GM21737 (cell line): Measurements from ENCODE around the gene NDRG3.

Source experiments
- ATAC-seq: cut with Tn5 transposase; IDR thresholded peaks from one replicate; pipeline ENCODE4 v1.9.1; 2021; ENCODE audit warnings: mild to moderate bottlenecking, moderate library complexity; ENCODE audit not compliant: unreplicated experiment

NDRG3 gene

GRCh38 chr20:36745927-36746659 lies at the start of gene NDRG3:
NDRG3 (minus strand) TSS chr20:36746090; CDS start chr20:36721735, 24,355 bp downstream.
- peak; percentile 94 for ATAC-seq

- no peak for ATAC-seq
Measured at GRCh38 chr20:36794116-36794474, 48.2 kb upstream of the NDRG3 start.

GRCh38 chr20:36793294-36794115 lies 47.6 kb upstream of the NDRG3 start:
- no peak for ATAC-seq

GRCh38 chr20:36792422-36792821 lies 46.5 kb upstream of the NDRG3 start:
- ATAC-seq: no peak

- no peak for ATAC-seq
Measured at GRCh38 chr20:36791862-36792261, 46.0 kb upstream of the NDRG3 start.

GRCh38 chr20:36786663-36787062 lies 40.8 kb upstream of the NDRG3 start:
- no peak for ATAC-seq

GRCh38 chr20:36786246-36786645 lies 40.4 kb upstream of the NDRG3 start:
- ATAC-seq: no peak

GRCh38 chr20:36785308-36785707 lies 39.4 kb upstream of the NDRG3 start:
- no peak for ATAC-seq

GRCh38 chr20:36784900-36785299 lies 39.0 kb upstream of the NDRG3 start:
- ATAC-seq: no peak

- ATAC-seq: no peak
Measured at GRCh38 chr20:36784116-36784515, 38.2 kb upstream of the NDRG3 start.

- no peak for ATAC-seq
Measured at GRCh38 chr20:36779656-36780025, 33.8 kb upstream of the NDRG3 start.

- ATAC-seq: no peak
Measured at GRCh38 chr20:36778831-36779655, 33.2 kb upstream of the NDRG3 start.

GRCh38 chr20:36777576-36777975 lies 31.7 kb upstream of the NDRG3 start:
- no peak for ATAC-seq

GRCh38 chr20:36777167-36777566 lies 31.3 kb upstream of the NDRG3 start:
- no peak for ATAC-seq

GRCh38 chr20:36775826-36776225 lies 29.9 kb upstream of the NDRG3 start:
- ATAC-seq: no peak

- ATAC-seq: no peak
Measured at GRCh38 chr20:36775196-36775595, 29.3 kb upstream of the NDRG3 start.

- peak; percentile 77 for ATAC-seq
Measured at GRCh38 chr20:36773597-36774390, 27.9 kb upstream of the NDRG3 start, which contains the start of gene DSN1. DSN1 (minus strand) TSS chr20:36773763; CDS start chr20:36771458, 2,305 bp downstream.

- ATAC-seq: no peak
Measured at GRCh38 chr20:36773107-36773596, 27.3 kb upstream of the NDRG3 start.

- no peak for ATAC-seq
Measured at GRCh38 chr20:36770680-36771079, 24.8 kb upstream of the NDRG3 start.

- no peak for ATAC-seq
Measured at GRCh38 chr20:36768768-36769430, 23.0 kb upstream of the NDRG3 start.
